Mononuclear cell (primary cell): ENCODE data around the gene RBM4. TPM values are rescaled to one million over a fixed set of nuclear protein-coding genes. Genes with fewer than 3 reads are reported as not detected.

Experiments
- H3K27me3 ChIP-seq: 2 replicates; pipeline ENCODE4 v1.6.0; 2011; ENCODE audit warnings: low read length, control low read depth; ENCODE audit not compliant: insufficient read depth
- H3K4me1 ChIP-seq: 2 replicates; pipeline ENCODE4 v1.5.1; 2011; ENCODE audit warnings: mild to moderate bottlenecking, low read length, control low read depth; ENCODE audit not compliant: insufficient read depth
- H3K4me3 ChIP-seq: 2 replicates; pipeline ENCODE4 v1.5.1; 2011; ENCODE audit warnings: mild to moderate bottlenecking, low read length, moderate library complexity
- H3K9me3 ChIP-seq: 2 replicates; pipeline ENCODE4 v1.5.1; 2011; ENCODE audit warnings: low read depth, mild to moderate bottlenecking, control low read depth, low read length
- total RNA-seq: library from RNA; depleted of rRNA; stranded (reverse); fragments of >200 nt; gene quantifications from one replicate; pipeline ENCODE4 v1.2.3, GENCODE V29; 2012

RBM4 gene
- total RNA-seq, 1 donor = 112 TPM

DNA sequence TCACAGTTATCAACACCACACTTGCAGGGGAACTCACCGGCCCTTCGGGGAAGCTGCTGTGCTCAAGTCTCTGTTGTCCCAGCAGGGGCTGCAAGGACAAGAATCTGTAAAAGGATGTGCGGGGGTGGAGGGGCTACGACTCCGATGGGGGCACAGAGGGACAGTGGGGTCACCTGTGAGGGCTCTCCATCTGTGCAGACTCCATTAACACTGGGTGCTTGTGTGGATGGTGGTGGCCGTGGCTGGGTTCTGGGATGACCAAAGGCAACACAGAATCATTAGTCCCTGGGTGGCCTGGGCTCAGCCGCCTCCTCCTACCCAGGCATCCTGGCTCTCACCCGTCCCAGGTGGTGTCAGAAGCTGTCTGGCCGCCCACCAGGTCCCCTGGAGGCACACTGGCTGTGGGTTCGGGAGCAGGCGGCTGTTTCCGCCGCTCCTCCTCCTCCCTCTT, 49.4 kb downstream of the RBM4 start:
- H3K4me1 ChIP-seq = no peaks in the 10 kb centered on the region
- H3K9me3 ChIP-seq = no peaks in the 10 kb centered on the region
- no peak overlapping the region for H3K4me3 ChIP-seq
- no peaks in the 10 kb centered on the region for H3K27me3 ChIP-seq

DNA sequence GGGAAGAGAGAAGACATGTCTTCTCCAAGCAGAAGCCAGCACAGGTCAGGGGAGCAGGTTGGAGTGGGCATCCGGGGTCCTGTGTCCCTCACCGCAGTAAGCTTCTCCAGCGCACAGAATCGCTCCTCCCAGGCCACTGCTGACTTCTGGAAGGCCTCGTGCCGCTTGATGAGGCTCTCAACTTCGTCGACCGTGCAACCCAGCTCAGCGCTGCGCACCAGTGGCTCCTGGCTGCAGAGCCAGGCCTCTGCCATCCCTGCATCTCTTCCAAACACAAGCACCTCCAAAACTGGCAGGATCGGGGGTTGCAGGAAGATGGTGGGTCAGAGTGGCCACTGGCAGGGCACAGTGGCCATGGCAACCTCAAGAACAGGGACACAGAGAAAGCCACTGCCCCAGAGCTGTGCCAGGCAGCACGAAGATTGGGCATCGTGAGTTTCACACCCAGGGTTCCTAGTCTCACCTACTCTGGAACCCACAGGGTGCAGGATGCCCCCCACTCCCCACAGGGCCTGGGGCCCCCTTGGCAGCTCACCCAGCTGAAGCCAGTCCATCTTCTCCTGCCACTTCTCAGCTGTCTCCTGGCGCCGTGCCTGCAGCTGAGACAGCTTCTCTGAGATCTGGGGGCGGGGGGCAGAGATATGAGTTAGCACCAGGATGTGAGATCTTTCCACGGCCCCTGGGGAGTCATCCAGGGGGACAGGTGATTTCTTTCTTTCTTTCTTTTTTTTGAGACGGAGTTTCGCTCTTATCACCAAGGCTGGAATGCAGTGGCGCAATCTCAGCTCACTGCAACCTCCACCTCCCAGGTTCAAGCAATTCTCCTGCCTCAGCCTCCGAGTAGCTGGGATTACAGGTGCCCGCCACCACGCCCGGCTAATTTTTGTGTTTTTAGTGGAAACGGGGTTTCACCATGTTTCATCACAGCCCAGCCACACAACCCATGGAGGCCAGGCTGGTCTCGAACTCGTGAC, 50.3 kb downstream of the RBM4 start:
- H3K4me3 ChIP-seq = no peak overlapping the region
- no peaks in the 10 kb centered on the region for H3K27me3 ChIP-seq
- H3K9me3 ChIP-seq = no peaks in the 10 kb centered on the region
- H3K4me1 ChIP-seq = no peaks in the 10 kb centered on the region

DNA sequence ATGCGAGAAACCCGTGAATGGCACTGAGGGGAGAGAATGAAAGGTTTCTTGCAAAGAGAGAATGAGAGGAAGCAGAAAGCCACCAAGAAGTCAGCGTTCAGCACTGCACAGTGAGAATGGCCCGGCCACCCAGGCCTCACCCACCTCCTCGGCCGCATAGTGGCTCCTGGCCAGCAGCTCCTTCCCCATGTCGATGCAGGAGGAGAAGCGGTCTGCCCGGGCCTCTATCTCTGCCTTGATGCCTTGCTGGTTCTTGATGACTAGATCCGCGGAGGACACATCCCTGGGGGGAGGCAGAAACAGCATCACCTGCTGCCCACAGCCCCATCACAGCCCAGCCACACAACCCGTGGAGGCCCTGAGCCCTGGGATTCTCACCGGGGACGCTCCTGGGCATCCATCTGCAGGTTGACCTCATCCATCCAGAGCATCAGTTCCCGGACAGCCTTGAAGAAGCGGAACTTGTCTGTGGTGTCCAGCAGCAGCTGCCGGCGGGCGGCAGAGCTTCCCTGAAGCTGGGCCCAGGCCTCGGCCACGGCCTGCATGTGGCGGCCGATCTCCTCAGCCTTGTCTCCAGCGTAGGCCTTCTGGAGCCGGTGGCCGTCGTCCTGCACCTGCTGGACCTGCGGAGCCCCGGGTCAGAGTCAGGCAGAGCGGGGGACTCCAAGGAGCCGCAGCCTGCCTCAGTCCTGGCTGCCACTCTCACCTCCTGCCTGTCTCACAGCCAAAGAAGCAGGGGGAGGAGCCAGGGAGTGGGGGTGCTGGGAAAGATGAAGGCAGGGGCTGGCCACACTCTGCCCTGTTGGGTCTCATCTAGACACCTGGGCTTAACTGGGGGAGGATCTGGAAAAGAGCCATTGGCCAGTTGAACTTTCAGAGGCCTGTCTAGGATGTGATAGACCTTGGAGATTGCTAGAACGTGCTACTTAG, 51.4 kb downstream of the RBM4 start:
- Histone ChIP-seq H3K27me3 (no peaks in the 10 kb centered on the region), H3K9me3 (no peaks in the 10 kb centered on the region), H3K4me3 (no peak overlapping the region), H3K4me1 (no peaks in the 10 kb centered on the region)

DNA sequence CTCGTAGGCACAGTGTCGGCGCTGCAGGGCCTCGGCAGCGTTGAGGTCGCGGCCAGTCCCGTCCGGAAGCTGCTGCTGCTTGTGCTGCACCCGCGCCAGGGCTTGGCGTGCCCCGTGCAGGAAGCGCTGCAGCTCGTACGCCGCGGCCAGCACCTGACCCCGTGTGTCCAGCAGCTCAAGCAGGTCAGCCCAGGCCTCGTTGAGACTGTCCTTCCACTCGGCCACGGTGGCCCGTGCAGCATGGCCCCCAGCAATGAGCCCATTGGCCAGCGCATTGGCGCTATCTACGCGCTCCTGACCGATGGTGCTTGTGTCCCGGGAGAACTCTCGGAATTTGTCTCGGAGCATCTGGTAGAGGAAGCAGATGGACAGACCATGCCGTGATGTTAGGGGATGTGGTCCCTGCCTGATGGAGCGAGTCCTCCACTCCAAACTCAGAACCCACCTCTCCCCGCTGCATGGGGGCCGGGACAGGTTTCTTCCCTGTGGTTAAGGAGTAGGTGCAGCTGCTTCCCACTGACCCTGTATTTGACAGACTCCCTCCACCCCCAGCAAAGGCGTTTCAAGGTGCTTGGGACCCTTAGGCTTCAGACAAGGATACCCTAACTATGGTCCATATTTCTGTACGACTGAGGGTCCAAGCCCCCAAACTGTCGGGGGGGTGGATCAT, 52.9 kb downstream of the RBM4 start:
- no peaks in the 10 kb centered on the region for H3K27me3 ChIP-seq
- H3K4me3 ChIP-seq = no peak overlapping the region
- no peaks in the 10 kb centered on the region for H3K9me3 ChIP-seq
- no peaks in the 10 kb centered on the region for H3K4me1 ChIP-seq

DNA sequence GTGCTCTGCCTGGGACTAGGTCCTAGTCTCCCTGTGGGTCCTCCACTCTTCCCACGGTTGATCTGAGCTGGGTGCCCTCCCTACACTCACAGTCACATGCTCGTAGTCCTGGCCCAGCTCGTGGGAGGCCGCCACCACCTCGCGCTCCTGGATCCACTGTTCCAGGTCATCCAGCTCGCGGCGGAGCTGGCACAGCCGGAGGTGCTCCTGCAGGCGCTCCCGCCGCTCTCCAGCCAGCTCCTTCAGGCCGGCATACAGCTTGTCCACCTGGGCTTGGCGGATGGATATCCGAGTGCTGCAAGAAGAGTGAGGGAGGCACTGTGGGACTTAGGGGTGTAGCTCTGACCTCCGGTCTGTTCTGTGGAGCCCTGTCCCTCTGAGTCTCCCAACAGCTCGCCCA, 53.9 kb downstream of the RBM4 start:
- no peak overlapping the region for H3K4me3 ChIP-seq
- H3K9me3 ChIP-seq = no peaks in the 10 kb centered on the region
- no peaks in the 10 kb centered on the region for H3K4me1 ChIP-seq
- H3K27me3 ChIP-seq = no peaks in the 10 kb centered on the region

DNA sequence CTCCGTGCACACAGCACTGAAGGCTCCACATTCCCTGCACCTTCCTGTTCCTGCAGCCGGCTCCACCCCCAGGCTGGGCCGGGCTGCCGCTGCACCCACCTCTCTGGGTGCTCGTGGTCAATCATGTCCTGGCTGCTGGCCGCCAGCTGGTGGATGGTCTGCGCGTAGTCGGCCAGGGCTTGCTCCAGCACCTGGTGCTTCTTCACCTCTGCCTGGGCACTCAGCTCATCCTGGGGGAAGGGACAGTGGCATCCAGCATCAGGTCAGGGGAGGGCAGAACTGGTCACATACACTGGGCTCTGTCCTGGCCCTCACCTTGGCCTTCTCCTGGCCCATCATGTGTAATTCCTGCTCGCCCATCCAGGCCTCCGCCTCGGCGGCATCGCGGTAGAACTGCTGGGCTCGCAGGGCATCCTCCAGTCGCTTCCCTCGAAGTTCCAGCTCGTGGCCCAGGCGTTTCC, 54.4 kb downstream of the RBM4 start:
- H3K9me3 ChIP-seq = no peaks in the 10 kb centered on the region
- no peaks in the 10 kb centered on the region for H3K4me1 ChIP-seq
- H3K4me3 ChIP-seq = no peak overlapping the region
- H3K27me3 ChIP-seq = no peaks in the 10 kb centered on the region

DNA sequence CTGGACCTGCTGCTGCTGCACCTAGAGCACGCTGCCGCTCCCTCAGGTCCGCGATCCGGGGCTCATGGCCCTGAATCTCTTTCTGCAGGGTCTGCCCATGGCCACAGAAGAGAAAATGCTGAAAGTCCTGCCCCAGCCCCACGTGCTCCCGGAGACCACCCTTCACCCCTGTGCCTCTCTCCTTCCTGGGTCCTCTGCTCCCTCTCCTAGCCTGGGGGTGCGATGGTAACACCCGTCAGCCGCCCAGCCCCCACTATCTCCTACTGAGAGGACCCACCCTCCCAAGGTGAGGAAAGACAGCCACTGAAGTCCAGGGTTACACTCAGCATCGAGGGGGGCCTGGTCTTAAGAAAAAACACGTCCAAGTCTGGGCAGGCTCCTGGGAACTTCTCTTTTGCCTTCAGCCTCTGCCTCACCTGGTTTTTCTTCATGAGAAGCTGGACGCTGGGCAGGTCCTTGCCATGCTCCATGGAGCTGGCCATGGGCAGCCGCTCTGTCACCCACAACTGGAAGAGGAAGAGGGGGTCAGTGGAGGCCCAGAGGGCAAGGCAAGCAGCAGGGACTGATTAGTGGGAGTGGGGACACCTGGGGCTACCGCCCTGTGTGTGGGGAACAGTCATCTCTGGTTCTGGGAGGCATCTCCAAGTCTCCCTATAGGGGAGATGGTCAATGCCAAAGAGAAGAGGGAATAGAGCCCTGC, 55.0 kb downstream of the RBM4 start:
- Histone ChIP-seq H3K9me3 (no peaks in the 10 kb centered on the region), H3K4me3 (no peak overlapping the region), H3K27me3 (no peaks in the 10 kb centered on the region), H3K4me1 (no peaks in the 10 kb centered on the region)

DNA sequence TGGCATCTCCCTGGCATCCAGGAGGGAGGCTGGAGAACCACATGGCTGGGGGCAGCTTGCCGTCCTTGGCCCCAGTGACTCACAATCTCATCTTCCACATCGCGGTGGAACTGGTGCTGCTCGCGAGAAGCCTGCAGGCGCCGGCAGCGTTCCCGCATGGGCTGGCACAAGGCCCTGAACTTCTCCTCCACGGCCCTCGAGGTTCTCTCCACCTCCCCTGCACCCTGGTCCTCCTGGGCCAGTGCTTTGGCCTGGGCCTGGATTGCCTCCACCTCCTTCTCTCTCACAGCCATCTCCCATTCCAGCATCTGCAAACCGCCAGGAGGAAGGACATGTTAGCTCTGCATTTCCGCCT, 55.5 kb downstream of the RBM4 start:
- Histone ChIP-seq H3K4me3 (no peak overlapping the region), H3K4me1 (no peaks in the 10 kb centered on the region), H3K27me3 (no peaks in the 10 kb centered on the region), H3K9me3 (no peaks in the 10 kb centered on the region)

DNA sequence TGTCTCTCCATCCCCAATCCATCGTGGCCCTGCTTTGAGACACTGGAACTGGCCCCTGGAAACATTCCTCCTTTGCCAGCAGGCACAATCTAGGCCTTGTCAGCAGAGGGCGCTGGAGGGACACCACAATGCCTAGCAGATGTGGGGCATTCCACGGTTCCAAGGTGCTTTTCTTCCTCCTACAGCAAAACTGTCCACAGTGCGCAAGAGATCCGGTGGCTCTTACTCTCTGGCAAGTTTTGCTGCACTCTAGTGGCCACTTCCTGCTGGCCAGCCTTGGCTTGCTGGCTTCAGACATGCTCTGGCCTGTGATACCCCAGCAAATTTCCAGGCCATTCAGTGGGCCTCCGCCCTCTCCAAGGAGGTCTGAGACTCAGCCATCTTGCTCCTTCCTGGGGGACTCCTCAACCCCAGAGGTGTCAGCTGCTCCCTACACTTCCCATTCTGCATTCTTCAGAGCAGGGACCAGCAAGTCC, 56.3 kb downstream of the RBM4 start:
- no peaks in the 10 kb centered on the region for H3K4me1 ChIP-seq
- no peak overlapping the region for H3K4me3 ChIP-seq
- no peaks in the 10 kb centered on the region for H3K27me3 ChIP-seq
- H3K9me3 ChIP-seq = no peaks in the 10 kb centered on the region

Other genes starting within 250 kb of the RBM4 start
- not detected for gene NPAS4, start 217.7 kb upstream of the RBM4 start, total RNA-seq
- gene MRPL11, start 199.9 kb upstream of the RBM4 start, total RNA-seq = 22.6 TPM
- gene PELI3, start 171.8 kb upstream of the RBM4 start, total RNA-seq = 9.8 TPM
- gene DPP3, start 158.3 kb upstream of the RBM4 start, total RNA-seq = 15.2 TPM
- gene BBS1, start 128.1 kb upstream of the RBM4 start, total RNA-seq = 12.6 TPM
- gene ZDHHC24, start 92.7 kb upstream of the RBM4 start, total RNA-seq = 10.0 TPM
- gene ACTN3, start 91.8 kb upstream of the RBM4 start, total RNA-seq = not detected
- gene CTSF, start 70.1 kb upstream of the RBM4 start, total RNA-seq = 14.5 TPM
- 0.21 TPM for gene CCDC87, start 45.6 kb upstream of the RBM4 start, total RNA-seq
- gene CCS, start 45.5 kb upstream of the RBM4 start, total RNA-seq = 10.7 TPM
- 76.4 TPM for gene RBM14, start 22.1 kb upstream of the RBM4 start, total RNA-seq
- gene RBM4B, start 39.2 kb downstream of the RBM4 start, total RNA-seq = 3.4 TPM
- gene SPTBN2, start 90.5 kb downstream of the RBM4 start, total RNA-seq = 0.10 TPM
- 20.9 TPM for gene RCE1, start 204.7 kb downstream of the RBM4 start, total RNA-seq
- 2.1 TPM for gene LRFN4, start 218.4 kb downstream of the RBM4 start, total RNA-seq